HEK293 (cell line): Measurements from ENCODE around the gene C20orf204.

Source experiments
- PBX3 ChIP-seq: sonication (generic); formaldehyde crosslinking; IDR thresholded peaks from 2 replicates; pipeline ENCODE4 v1.8.1; 2022; ENCODE audit warnings: mild to moderate bottlenecking, moderate library complexity, missing genetic modification reagents
- SCRT2 ChIP-seq: fragments of 450-650 bp; formaldehyde crosslinking; IDR thresholded peaks from 2 replicates; pipeline ENCODE4 v1.5.1; 2016; ENCODE audit warnings: missing biosample characterization, missing genetic modification characterization
- SETDB1 ChIP-seq: IDR thresholded peaks from one replicate; pipeline ENCODE4 v1.6.1; 2017; ENCODE audit warnings: mild to moderate bottlenecking, low read length, moderate library complexity, mixed read lengths; ENCODE audit not compliant: insufficient read length
- ZFP37 ChIP-seq: fragments of 450-650 bp; formaldehyde crosslinking; IDR thresholded peaks from 2 replicates; pipeline ENCODE4 v1.5.1; 2016; ENCODE audit warnings: missing biosample characterization, missing genetic modification characterization
- TF ChIP-seq, protein P1 (sequence below): fragments of 450-650 bp; formaldehyde crosslinking; IDR thresholded peaks from 2 replicates; pipeline ENCODE4 v1.5.1; 2016; ENCODE audit warnings: missing biosample characterization, missing genetic modification characterization

DNA sequence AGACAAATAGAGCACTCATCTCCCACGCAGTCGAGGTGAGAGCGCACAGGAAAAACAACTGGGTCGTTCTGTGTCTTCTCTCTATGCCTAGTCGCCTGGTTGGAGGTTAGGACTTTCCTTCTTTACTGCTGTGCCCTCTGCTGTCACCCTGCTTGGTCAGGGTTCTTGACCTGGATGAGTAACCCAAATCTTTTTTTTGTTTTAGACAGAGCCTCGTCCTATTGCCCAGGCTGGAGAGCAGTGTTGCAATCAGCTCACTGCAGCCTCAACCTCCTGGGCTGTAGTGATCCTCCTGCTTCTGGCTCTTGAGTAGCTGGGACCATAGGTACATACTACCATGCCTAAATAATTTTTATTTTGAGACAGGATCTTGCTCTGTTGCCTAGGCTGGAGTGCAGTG lies 30.6 kb upstream of the C20orf204 start:
- TF ChIP-seq PBX3 (CRISPR knock-in tag) (no peak), ZFP37 (no peak), SETDB1 (no peak), SCRT2 (no peak)
- TF ChIP-seq, protein P1, sequence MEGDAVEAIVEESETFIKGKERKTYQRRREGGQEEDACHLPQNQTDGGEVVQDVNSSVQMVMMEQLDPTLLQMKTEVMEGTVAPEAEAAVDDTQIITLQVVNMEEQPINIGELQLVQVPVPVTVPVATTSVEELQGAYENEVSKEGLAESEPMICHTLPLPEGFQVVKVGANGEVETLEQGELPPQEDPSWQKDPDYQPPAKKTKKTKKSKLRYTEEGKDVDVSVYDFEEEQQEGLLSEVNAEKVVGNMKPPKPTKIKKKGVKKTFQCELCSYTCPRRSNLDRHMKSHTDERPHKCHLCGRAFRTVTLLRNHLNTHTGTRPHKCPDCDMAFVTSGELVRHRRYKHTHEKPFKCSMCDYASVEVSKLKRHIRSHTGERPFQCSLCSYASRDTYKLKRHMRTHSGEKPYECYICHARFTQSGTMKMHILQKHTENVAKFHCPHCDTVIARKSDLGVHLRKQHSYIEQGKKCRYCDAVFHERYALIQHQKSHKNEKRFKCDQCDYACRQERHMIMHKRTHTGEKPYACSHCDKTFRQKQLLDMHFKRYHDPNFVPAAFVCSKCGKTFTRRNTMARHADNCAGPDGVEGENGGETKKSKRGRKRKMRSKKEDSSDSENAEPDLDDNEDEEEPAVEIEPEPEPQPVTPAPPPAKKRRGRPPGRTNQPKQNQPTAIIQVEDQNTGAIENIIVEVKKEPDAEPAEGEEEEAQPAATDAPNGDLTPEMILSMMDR (tag by site-specific recombination): no peak
